ENCODE data around the gene COL6A1.

COL6A1 gene

GRCh38 chr21:45976701-45977311 lies 4.8 kb upstream of the COL6A1 start:
- TF ChIP-seq CTCF (IDR thresholded peaks at IDR 0.05; ENCODE audit: low read depth, low read length), result no peak
- H3K4me3 ChIP-seq (ENCODE audit: low read depth, low read length), result no peak overlapping the region
- H3K9me3 ChIP-seq (ENCODE audit: severe bottlenecking), result peaks cover 3% of the 10 kb centered on the region
- no peak overlapping the region for H3K27ac ChIP-seq
- no peaks in the 10 kb centered on the region for H3K36me3 ChIP-seq
- DNase-seq, result peak; percentile 6
- H3K27me3 ChIP-seq (ENCODE audit: insufficient read depth, low read depth, severe bottlenecking), result no peaks in the 10 kb centered on the region

- Histone ChIP-seq H3K36me3 (no peaks in the 10 kb centered on the region), H3K4me3 (ENCODE audit: low read depth, low read length) (no peak overlapping the region), H3K27me3 (ENCODE audit: insufficient read depth, low read depth, severe bottlenecking) (no peaks in the 10 kb centered on the region), H3K27ac (no peak overlapping the region), H3K9me3 (ENCODE audit: severe bottlenecking) (peaks cover 3% of the 10 kb centered on the region)
- peak; percentile 27 for DNase-seq
- TF ChIP-seq CTCF (IDR thresholded peaks at IDR 0.05; ENCODE audit: low read depth, low read length), result no peak
Observed at GRCh38 chr21:45977396-45977795, 4.2 kb upstream of the COL6A1 start.

- H3K4me3 ChIP-seq (ENCODE audit: low read depth, low read length), result no peak overlapping the region
- no peaks in the 10 kb centered on the region for H3K27me3 ChIP-seq (ENCODE audit: insufficient read depth, low read depth, severe bottlenecking)
Observed at GRCh38 chr21:45979141-45979631, 2.4 kb upstream of the COL6A1 start.

GRCh38 chr21:45979651-45980050 lies 1.9 kb upstream of the COL6A1 start:
- DNase-seq, result peak; percentile 11
- H3K27ac ChIP-seq, result no peak overlapping the region
- H3K9me3 ChIP-seq (ENCODE audit: severe bottlenecking), result peaks cover 3% of the 10 kb centered on the region
- no peaks in the 10 kb centered on the region for H3K27me3 ChIP-seq (ENCODE audit: insufficient read depth, low read depth, severe bottlenecking)
- no peak overlapping the region for H3K4me3 ChIP-seq (ENCODE audit: low read depth, low read length)
- no peaks in the 10 kb centered on the region for H3K36me3 ChIP-seq
- no peak for TF ChIP-seq CTCF (IDR thresholded peaks at IDR 0.05; ENCODE audit: low read depth, low read length)

More at GRCh38 chr21:45979141-45979631, 2.4 kb upstream of the COL6A1 start:
- H3K27ac ChIP-seq, result no peak overlapping the region
- H3K36me3 ChIP-seq, result no peaks in the 10 kb centered on the region
- TF ChIP-seq CTCF (IDR thresholded peaks at IDR 0.05; ENCODE audit: low read depth, low read length), result no peak
- H3K9me3 ChIP-seq (ENCODE audit: severe bottlenecking), result peaks cover 3% of the 10 kb centered on the region
- DNase-seq, result peak; percentile 52

- no peaks in the 10 kb centered on the region for H3K27me3 ChIP-seq (ENCODE audit: insufficient read depth, low read depth, severe bottlenecking)
- no peak overlapping the region for H3K27ac ChIP-seq
- no peak for TF ChIP-seq CTCF (IDR thresholded peaks at IDR 0.05; ENCODE audit: low read depth, low read length)
- no peak for DNase-seq
- H3K36me3 ChIP-seq, result peaks cover 6% of the 10 kb centered on the region
- no peak overlapping the region for H3K4me3 ChIP-seq (ENCODE audit: low read depth, low read length)
- H3K9me3 ChIP-seq (ENCODE audit: severe bottlenecking), result peaks cover 3% of the 10 kb centered on the region
Observed at GRCh38 chr21:45980271-45980670, 1.3 kb upstream of the COL6A1 start.

GRCh38 chr21:45980697-45981096 lies 873 bp upstream of the COL6A1 start:
- peaks cover 3% of the 10 kb centered on the region for H3K9me3 ChIP-seq (ENCODE audit: severe bottlenecking)
- TF ChIP-seq CTCF (IDR thresholded peaks at IDR 0.05; ENCODE audit: low read depth, low read length), result no peak
- peaks cover 10% of the 10 kb centered on the region for H3K36me3 ChIP-seq
- peak overlapping the region; percentile 34 for H3K4me3 ChIP-seq (ENCODE audit: low read depth, low read length)
- DNase-seq, result no peak
- H3K27me3 ChIP-seq (ENCODE audit: insufficient read depth, low read depth, severe bottlenecking), result no peaks in the 10 kb centered on the region
- H3K27ac ChIP-seq, result no peak overlapping the region

Data from WERI-Rb-1 (cell line).